Stimulated activated naive CD8-positive, alpha-beta T cell treated with anti-CD3 and anti-CD28 coated beads, Interleukin-15, amount 100 ng/mL, for 72 hours (primary cell): ENCODE data around the gene NUP85.
A peak's percentile ranks its signal among the peaks of the same experiment; 100 is the strongest.
"Not testable (repeated sequence)": the region's sequence is repeated elsewhere in the genome, so short reads cannot be mapped to it uniquely, and the experiment has no call there.

Experiments
- ATAC-seq: fragments of 150-1000 bp; cut with Tn5 transposase; 2 replicates; pipeline ENCODE4 v1.10.0; 2021; ENCODE audit warnings: mild to moderate bottlenecking, moderate library complexity
- DNase-seq, 2 donors: peaks; one replicate each; pipeline ENCODE4 v3.0.0; 2021 to 2022
- H3K27ac Mint-ChIP-seq, 2 donors: one replicate each; pipeline ENCODE4 v1.8.0; 2022; ENCODE audit warnings: mild to moderate bottlenecking in 2 of 2, mixed read lengths in 2 of 2, moderate library complexity in 2 of 2
- H3K27me3 Mint-ChIP-seq: one replicate; pipeline ENCODE4 v1.8.0; 2022; ENCODE audit warnings: mixed read lengths
- H3K4me1 Mint-ChIP-seq: one replicate; pipeline ENCODE4 v1.8.0; 2022; ENCODE audit warnings: mild to moderate bottlenecking, mixed read lengths
- H3K4me3 Mint-ChIP-seq, 2 donors: one replicate each; pipeline ENCODE4 v1.8.0; 2022; ENCODE audit warnings: mild to moderate bottlenecking in 2 of 2, mixed read lengths in 2 of 2, moderate library complexity in 1 of 2
- H3K9me3 Mint-ChIP-seq, 2 donors: one replicate each; pipeline ENCODE4 v1.8.0; 2022; ENCODE audit warnings: mixed read lengths in 2 of 2

Gene NUP85, protein sequence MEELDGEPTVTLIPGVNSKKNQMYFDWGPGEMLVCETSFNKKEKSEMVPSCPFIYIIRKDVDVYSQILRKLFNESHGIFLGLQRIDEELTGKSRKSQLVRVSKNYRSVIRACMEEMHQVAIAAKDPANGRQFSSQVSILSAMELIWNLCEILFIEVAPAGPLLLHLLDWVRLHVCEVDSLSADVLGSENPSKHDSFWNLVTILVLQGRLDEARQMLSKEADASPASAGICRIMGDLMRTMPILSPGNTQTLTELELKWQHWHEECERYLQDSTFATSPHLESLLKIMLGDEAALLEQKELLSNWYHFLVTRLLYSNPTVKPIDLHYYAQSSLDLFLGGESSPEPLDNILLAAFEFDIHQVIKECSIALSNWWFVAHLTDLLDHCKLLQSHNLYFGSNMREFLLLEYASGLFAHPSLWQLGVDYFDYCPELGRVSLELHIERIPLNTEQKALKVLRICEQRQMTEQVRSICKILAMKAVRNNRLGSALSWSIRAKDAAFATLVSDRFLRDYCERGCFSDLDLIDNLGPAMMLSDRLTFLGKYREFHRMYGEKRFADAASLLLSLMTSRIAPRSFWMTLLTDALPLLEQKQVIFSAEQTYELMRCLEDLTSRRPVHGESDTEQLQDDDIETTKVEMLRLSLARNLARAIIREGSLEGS

DNA sequence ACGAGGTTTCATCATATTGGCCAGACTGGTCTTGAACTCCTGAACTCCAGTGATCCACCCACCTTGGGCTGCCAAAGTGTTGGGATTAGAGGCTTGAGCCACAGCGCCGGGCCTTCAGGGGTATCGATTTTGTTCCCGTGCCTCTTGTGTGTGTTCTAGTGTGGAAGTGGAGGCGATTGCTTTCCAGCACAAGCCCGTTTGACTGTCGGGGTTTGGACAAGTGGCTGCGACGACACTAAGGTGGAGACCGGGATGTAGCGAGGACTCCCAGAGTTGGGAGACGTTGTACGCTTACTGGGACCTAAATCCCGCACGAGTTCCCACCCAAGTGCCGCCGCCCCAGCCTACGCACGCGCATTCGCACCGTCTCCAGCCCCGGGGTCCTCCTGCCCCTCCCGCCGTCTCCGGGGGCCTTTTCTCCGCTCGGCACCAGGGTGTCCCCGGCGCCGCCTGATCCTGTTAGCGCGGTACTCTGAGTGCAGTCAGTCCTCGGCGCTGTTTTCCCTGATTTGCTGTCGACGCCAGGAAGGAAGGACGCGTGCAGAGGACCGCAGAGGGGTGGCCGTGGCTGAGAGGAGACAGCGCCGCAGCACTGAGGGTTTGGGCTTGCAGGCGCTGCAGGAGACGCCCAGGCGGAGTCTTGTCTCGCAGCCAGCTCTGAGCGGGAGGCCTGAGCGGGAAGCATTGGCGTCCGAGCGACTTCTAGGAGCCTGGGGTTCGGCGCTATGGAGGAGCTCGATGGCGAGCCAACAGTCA lies at the start of gene NUP85:
Gene NUP85 (plus strand): TSS at position 643 of the 756 bp plus-strand sequence. CDS start 83 bp downstream, at position 726.
- Mint-ChIP-seq H3K27ac (peak within 1 kb of the TSS; percentile 99 to 100), H3K4me1 (peaks cover 33% of the 10 kb centered on the region), H3K27me3 (no peaks in the 10 kb centered on the region), H3K4me3 (peak within 1 kb of the TSS; percentile 89 to 94), H3K9me3 (no peaks in the 10 kb centered on the region)
- ATAC-seq = peak; percentile 96
- DNase-seq = peak; percentile 92 to 93

DNA sequence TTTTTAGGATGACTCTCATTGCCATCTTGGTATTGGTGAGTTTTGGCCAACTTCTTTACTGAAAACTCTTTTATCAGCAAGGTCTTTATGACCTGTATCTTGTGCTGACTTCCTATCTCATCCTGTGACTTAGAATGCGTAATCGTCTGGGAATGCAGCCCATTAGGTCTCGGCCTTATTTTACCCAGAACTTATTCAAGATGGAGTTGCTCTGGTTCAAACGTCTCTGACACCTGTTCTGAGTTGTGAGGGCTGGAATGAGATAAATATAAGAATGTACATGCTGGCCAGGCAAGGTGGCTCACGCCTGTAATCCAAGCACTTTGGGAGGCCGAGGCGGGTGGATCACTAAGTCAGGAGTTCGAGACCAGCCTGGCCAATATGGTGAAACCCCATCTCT lies 47.0 kb upstream of the NUP85 start:
- H3K4me3 Mint-ChIP-seq, DNase-seq, H3K9me3 Mint-ChIP-seq, H3K27me3 Mint-ChIP-seq, ATAC-seq: not testable (repeated sequence)
- Mint-ChIP-seq H3K27ac (peak overlapping the region in 1 of 2 donors; percentile 33), H3K4me1 (peaks cover 22% of the 10 kb centered on the region)

DNA sequence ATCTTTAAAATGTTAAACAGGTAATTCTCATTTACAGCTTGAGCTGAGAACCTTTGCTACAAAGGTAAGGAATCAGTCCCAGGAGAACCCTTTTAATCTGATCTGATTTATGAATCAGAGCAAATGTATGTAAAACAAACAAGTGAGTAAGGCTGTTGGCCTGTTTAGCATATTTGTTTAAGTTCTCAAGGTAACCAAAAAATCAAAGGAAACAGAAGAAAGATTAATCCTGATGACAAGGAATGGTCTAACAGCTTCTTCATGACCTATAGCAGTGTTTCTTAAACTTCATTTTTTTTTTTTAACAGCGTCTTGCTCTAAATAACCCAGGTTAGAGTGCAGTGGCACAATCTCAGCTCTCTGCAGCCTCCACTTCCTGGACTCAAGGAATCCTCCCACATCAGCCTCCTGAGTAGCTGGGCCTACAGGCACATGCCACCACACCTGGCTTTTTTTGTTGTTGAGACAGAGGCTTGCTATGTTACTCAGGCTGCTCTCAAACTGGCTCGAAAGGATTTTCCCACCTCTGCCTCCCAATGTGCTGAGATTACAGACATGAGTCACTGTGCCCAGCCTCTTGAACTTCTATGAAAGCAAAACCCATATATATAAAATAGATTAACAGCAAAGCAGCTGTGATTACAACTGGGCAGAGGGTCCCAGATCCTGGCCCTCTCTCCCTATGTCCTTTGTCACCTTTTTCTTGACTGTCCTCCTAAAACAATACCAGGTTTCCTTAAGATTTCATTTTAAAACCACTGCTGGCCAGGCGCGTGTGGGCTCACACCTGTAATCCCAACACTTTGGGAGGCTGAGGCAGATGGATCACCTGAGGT lies 46.1 kb upstream of the NUP85 start:
- Mint-ChIP-seq H3K4me1 (peaks cover 20% of the 10 kb centered on the region), H3K27ac (no peak overlapping the region), H3K4me3 (no peak overlapping the region), H3K9me3 (no peaks in the 10 kb centered on the region), H3K27me3 (no peaks in the 10 kb centered on the region)
- DNase-seq = no peak
- ATAC-seq = no peak

DNA sequence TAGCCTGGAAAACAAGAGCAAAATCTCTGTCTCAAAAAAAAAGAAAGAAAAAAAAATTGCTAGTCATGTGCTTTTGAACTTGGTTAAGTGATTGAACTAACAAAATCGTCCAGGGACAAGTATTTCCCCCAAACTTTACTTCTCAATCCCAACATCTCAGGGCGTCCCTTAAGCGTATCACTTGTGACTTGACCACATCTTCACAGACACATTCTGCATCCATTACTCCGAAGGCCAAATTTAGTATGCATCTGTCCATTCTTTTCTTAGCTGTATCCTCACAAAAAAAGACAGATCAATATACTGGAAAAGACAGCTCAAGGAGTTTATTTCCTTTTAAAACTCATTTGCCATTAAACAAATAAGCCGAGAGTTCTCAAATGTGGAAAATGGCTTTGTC lies 45.3 kb upstream of the NUP85 start:
- DNase-seq = no peak
- no peak for ATAC-seq
- H3K4me3 Mint-ChIP-seq = no peak overlapping the region
- H3K27ac Mint-ChIP-seq = no peak overlapping the region
- no peaks in the 10 kb centered on the region for H3K9me3 Mint-ChIP-seq
- no peaks in the 10 kb centered on the region for H3K27me3 Mint-ChIP-seq
- peaks cover 12% of the 10 kb centered on the region for H3K4me1 Mint-ChIP-seq

DNA sequence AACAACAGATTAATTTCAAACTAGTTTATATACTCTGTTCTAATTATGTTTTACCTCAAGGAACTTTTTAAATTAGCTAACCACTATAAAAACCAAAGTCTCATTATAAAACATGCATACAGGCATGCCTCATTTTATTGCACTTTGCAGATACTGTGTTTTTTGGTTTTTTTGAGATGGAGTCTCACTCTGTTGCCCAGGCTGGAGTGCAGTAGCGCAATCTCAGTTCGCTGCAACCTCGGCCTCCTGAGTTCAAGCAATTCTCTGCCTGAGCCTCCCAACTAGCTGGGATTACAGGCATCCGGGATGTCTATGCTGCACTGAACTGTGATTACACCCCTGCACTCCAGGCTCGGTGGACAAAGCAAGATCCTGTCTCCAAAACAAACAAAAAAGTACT lies 42.4 kb upstream of the NUP85 start:
- Mint-ChIP-seq H3K27me3 (no peaks in the 10 kb centered on the region), H3K9me3 (no peaks in the 10 kb centered on the region), H3K4me1 (no peaks in the 10 kb centered on the region), H3K27ac (no peak overlapping the region), H3K4me3 (no peak overlapping the region)
- DNase-seq (no peak), ATAC-seq (no peak)

DNA sequence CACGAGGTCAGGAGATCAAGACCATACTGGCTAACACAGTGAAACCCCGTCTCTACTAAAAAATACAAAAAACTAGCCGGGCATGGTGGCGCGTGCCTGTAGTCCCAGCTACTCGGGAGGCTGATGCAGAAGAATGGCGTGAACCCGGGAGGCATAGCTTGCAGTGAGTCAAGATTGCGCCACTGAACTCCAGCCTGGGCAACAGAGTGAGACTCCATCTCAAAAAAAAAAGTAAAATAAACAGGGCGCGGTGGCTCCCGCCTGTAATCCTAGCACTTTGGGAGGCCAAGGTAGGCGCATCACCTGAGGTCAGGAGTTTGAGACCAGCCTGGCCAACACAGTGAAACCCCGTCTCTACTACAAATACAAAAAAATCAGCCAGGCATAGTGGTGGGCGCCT lies 40.9 kb upstream of the NUP85 start:
- H3K4me3 Mint-ChIP-seq = not testable (repeated sequence)
- peak overlapping the region in 1 of 2 donors; percentile 63 for H3K27ac Mint-ChIP-seq

DNA sequence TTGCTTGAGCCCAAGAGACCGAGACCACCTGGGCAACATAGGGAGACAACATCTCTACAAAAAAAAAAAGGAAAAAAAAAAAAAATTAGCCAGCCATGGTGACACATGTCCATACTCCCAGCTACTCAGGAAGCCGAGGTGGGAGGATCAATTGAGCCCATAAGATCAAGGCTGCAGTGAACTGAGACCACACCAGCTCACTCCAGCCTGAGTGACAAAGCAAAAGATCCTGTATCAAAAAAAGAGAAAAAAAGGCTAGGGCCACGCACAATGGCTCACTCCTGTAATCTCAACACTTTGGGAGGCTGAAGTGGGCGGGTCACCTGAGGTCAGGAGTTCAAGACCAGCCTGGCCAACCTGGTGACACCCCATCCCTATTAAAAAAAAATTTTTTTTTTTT lies 36.5 kb upstream of the NUP85 start:
- H3K4me3 Mint-ChIP-seq = no peak overlapping the region
- ATAC-seq (no peak), DNase-seq (no peak)
- peaks cover 20% of the 10 kb centered on the region for H3K4me1 Mint-ChIP-seq
- H3K9me3 Mint-ChIP-seq = no peaks in the 10 kb centered on the region
- no peaks in the 10 kb centered on the region for H3K27me3 Mint-ChIP-seq
- H3K27ac Mint-ChIP-seq = no peak overlapping the region

More for the DNA sequence above, 40.9 kb upstream of the NUP85 start:
- H3K9me3 Mint-ChIP-seq, H3K27me3 Mint-ChIP-seq, DNase-seq, H3K4me1 Mint-ChIP-seq, ATAC-seq: not testable (repeated sequence)

DNA sequence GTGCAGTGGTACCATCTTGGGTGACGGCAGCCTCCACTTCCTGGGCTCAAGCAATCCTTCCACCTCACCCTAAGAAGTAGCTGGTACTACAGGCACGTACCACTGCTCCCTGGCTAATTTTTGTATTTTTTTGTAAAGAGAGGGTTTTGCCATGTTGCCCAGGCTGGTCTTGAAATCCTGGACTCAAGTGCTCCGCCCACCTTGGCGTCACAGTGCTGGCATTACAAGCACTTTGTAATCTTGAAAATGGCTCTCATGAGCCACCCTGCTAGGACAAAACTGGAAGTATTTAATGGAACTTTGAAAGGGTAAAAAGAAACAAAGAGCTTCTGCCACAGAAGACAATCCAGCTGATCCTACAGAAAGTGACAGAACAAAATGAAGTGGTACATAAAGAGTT lies 32.0 kb upstream of the NUP85 start:
- peaks cover 28% of the 10 kb centered on the region for H3K4me1 Mint-ChIP-seq
- H3K4me3 Mint-ChIP-seq = no peak overlapping the region
- no peaks in the 10 kb centered on the region for H3K27me3 Mint-ChIP-seq
- H3K9me3 Mint-ChIP-seq = no peaks in the 10 kb centered on the region
- DNase-seq (no peak), ATAC-seq (no peak)
- H3K27ac Mint-ChIP-seq = no peak overlapping the region

DNA sequence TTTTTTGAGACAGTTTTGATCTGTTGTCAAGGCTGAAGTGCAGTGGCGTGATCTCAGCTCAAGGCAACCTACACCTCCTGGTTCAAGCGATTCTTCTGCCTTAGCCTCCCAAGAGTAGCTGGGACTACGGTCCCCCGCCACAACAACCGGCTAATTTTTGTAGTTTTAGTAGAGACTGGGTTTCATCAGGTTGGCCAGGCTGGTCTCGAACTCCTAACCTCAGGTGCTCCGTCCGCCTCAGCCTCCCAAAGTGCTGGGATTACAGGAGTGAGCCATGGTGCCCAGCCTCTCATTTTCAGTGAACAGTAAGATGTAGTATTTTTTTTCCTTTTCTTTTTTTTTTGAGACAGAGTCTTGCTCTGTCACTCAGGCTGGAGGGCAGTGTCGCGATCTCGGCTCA lies 30.5 kb upstream of the NUP85 start:
- ATAC-seq (no peak), DNase-seq (no peak)
- Mint-ChIP-seq H3K4me1 (peaks cover 39% of the 10 kb centered on the region), H3K9me3 (no peaks in the 10 kb centered on the region), H3K27ac (no peak overlapping the region), H3K4me3 (no peak overlapping the region), H3K27me3 (no peaks in the 10 kb centered on the region)

DNA sequence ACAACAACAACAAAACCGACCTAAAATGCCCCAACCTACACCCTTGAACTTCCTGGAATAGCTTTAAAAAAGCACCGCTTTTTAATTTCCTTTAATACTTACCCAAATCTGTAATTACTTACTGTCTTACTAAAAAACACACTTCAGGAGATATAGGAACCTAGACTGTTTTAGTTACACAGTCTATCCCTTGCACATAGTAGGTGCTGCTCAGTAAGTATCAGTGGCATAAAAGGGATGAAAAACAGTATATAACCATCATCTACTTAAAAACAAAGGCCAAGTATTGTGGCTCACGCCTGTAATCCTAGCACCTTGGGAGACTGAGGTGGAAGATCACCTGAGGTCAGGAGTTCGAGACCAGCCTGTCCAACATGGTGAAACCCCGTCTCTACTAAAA lies 28.9 kb upstream of the NUP85 start:
- H3K4me3 Mint-ChIP-seq = no peak overlapping the region

DNA sequence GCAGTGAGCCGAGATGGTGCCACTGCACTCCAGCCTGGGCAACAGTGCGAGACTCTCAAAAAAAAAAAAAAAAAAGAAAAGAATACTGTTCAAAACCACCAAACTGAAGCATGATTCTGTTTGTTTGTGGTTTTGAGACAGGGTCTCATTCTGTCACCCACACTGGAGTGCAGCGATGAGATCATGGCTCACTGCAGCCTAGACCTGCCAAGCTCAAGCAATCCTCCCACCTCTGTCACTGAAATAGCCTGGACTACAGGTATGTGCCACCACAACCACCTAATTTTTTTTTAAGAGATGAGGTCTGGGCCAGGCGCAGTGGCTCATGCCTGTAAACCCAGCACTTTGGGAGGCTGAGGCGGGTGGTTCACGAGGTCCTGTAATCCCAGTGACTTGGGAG lies 27.0 kb upstream of the NUP85 start:
- Mint-ChIP-seq H3K4me1 (peaks cover 43% of the 10 kb centered on the region), H3K27ac (peak overlapping the region in 1 of 2 donors; percentile 82), H3K9me3 (no peaks in the 10 kb centered on the region), H3K27me3 (no peaks in the 10 kb centered on the region), H3K4me3 (no peak overlapping the region)
- ATAC-seq (no peak), DNase-seq (no peak)

More for the DNA sequence above, 28.9 kb upstream of the NUP85 start:
- peak overlapping the region in 1 of 2 donors; percentile 74 for H3K27ac Mint-ChIP-seq
- no peak for ATAC-seq
- H3K4me1 Mint-ChIP-seq = peaks cover 53% of the 10 kb centered on the region
- H3K9me3 Mint-ChIP-seq = no peaks in the 10 kb centered on the region
- no peak for DNase-seq
- no peaks in the 10 kb centered on the region for H3K27me3 Mint-ChIP-seq

DNA sequence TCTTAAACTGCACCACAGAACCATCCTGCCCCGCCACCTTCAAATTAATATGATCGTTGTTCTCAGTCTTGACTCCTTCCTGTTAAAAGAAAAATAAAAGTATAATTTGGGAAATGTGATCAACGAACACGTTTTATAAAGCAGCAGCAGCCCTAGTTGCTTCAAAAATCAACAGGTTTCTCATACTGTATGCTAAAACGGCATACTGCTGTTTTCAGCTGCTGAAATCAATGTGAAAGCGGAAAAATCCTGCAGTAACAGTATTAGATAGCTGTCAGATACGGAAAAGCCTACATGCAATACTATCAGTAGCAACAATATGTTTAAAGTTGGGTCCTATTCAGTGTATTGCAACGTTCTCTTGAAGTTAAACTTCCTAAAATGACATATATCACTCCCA lies 24.4 kb upstream of the NUP85 start:
- DNase-seq (no peak), ATAC-seq (no peak)
- Mint-ChIP-seq H3K4me1 (peaks cover 50% of the 10 kb centered on the region), H3K27ac (peak overlapping the region; percentile 80 to 88), H3K9me3 (no peaks in the 10 kb centered on the region), H3K4me3 (peak overlapping the region; percentile 89 to 94), H3K27me3 (no peaks in the 10 kb centered on the region)

DNA sequence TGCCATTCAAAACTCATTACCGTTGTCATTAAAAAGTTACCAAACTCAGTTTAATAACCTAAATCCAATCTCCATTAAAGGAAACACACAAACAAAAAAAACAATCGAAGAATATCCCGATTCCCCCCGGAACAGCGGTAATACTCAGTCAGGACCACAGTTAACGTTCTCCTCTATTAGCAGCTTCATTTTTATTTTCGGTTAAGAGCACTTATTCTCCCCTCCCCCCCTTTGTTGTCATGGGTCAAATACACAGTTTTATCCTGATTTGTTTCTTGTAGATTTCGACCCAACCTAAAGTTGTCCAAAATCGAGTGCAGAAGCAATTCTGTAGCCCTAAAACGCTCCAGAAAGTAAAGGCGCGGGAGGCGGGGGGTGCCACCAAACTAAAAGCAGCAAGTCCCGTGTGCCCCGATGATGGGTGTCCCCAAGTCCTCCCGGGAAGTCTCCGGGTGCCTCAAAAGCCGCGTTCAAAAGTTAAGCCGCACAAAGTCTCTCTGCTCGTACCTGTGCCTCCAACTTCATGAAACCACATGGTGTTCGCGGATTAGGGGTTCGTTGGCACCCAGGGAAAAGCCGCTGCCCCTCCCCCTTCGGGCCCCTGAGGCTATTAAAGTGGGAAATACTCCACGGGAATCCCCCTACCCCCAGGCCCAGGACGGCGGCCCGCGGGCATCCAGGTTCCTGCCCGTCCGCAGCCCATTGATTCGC lies 23.7 kb upstream of the NUP85 start:
- peak; percentile 36 to 40 for DNase-seq
- Mint-ChIP-seq H3K27ac (peak overlapping the region; percentile 83 to 85), H3K4me3 (peak overlapping the region; percentile 89 to 94), H3K4me1 (peaks cover 45% of the 10 kb centered on the region), H3K9me3 (no peaks in the 10 kb centered on the region), H3K27me3 (no peaks in the 10 kb centered on the region)
- ATAC-seq = peak; percentile 15

DNA sequence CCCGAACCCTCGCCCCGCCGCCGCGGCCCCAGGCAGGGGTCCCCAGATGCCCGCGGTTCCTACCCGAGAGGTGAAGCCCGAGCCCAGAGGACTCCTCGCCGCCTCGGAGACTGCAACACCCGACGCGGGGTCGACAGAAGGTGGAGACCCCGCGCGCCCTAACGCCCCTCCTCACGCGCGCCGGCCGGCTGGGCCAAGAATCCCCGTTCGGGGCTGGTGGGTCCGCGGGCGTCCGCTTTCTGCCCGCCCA lies 23.2 kb upstream of the NUP85 start:
- peaks cover 44% of the 10 kb centered on the region for H3K4me1 Mint-ChIP-seq
- H3K27ac Mint-ChIP-seq = peak overlapping the region; percentile 83 to 85
- peak overlapping the region; percentile 89 to 94 for H3K4me3 Mint-ChIP-seq
- ATAC-seq (peak; percentile 14), DNase-seq (no peak)
- no peaks in the 10 kb centered on the region for H3K9me3 Mint-ChIP-seq
- H3K27me3 Mint-ChIP-seq = no peaks in the 10 kb centered on the region
